Measurements from ENCODE around the gene ATG16L2.
"Not testable (repeated sequence)": the region's sequence is repeated elsewhere in the genome, so short reads cannot be mapped to it uniquely, and the experiment has no call there.

The ATG16L2 gene

GRCh38 chr11:72793425-72794367 lies 20.5 kb upstream of the ATG16L2 start, which contains the start of gene STARD10:
Gene STARD10 (minus strand): TSS chr11:72794047. CDS start chr11:72781181, 12,866 bp downstream.
- H3K4me3 ChIP-seq (ENCODE audit: low read depth, low read length) = peak within 1 kb of the TSS; percentile 80
- TF ChIP-seq, protein P1, sequence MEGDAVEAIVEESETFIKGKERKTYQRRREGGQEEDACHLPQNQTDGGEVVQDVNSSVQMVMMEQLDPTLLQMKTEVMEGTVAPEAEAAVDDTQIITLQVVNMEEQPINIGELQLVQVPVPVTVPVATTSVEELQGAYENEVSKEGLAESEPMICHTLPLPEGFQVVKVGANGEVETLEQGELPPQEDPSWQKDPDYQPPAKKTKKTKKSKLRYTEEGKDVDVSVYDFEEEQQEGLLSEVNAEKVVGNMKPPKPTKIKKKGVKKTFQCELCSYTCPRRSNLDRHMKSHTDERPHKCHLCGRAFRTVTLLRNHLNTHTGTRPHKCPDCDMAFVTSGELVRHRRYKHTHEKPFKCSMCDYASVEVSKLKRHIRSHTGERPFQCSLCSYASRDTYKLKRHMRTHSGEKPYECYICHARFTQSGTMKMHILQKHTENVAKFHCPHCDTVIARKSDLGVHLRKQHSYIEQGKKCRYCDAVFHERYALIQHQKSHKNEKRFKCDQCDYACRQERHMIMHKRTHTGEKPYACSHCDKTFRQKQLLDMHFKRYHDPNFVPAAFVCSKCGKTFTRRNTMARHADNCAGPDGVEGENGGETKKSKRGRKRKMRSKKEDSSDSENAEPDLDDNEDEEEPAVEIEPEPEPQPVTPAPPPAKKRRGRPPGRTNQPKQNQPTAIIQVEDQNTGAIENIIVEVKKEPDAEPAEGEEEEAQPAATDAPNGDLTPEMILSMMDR (conservative IDR thresholded peaks at IDR 0.05; ENCODE audit: low read depth, low read length) = peak; percentile 89
- DNase-seq (ENCODE audit: low read depth) = peak; percentile 97

GRCh38 chr11:72798361-72798760 lies 15.8 kb upstream of the ATG16L2 start:
- H3K4me3 ChIP-seq (ENCODE audit: low read depth, low read length) = no peak overlapping the region
- DNase-seq (ENCODE audit: low read depth) = no peak
- TF ChIP-seq, protein P1 (conservative IDR thresholded peaks at IDR 0.05; ENCODE audit: low read depth, low read length) = no peak

GRCh38 chr11:72799441-72799840 lies 14.8 kb upstream of the ATG16L2 start:
- H3K4me3 ChIP-seq (ENCODE audit: low read depth, low read length) = no peak overlapping the region
- peak; percentile 47 for DNase-seq (ENCODE audit: low read depth)
- TF ChIP-seq, protein P1 (conservative IDR thresholded peaks at IDR 0.05; ENCODE audit: low read depth, low read length) = no peak

- TF ChIP-seq, protein P1 (conservative IDR thresholded peaks at IDR 0.05; ENCODE audit: low read depth, low read length) = no peak
- no peak overlapping the region for H3K4me3 ChIP-seq (ENCODE audit: low read depth, low read length)
- no peak for DNase-seq (ENCODE audit: low read depth)
These were observed 11.4 kb upstream of the ATG16L2 start for GRCh38 chr11:72802822-72803221.

DNA sequence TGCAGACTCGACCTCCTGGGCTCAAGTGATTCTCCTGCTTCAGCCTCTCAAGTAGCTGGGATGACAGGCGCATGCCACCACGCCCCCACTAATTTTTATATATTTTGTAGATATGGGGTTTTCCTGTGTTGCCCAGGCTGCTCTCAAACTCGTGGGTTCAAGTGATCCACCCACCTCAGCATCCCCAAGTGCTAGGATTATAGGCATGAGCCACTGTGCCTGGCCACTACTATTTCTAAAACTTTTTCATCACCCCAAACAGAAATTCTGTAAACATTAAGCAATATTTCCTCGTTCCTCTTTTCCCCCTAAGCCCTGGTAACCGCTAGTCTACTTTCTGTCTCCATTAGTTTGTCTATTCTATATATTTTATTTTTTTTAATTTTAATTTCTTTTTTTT lies 9.0 kb upstream of the ATG16L2 start:
- no peak for DNase-seq (ENCODE audit: low read depth)
- no peak overlapping the region for H3K4me3 ChIP-seq (ENCODE audit: low read depth, low read length)
- TF ChIP-seq, protein P1 (conservative IDR thresholded peaks at IDR 0.05; ENCODE audit: low read depth, low read length) = no peak

DNA sequence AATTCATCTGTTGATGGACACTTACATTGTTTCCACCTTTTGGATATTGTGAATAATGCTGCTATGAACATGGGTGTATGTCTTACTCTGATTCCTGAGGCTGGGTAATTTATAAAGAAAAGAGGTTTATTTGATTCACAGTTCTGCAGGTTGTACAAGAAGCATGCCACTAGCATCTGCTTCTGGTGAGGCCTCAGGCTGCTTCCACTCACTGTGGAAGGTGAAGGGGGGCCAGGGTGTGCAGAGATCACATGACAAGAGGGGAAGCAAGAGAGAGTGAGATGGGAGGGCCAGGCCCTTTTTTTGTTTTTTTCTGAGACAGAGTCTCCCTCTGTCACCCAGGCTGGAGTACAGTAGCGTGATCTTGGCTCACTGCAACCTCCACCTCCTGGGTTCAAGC lies 7.8 kb upstream of the ATG16L2 start:
- not testable (repeated sequence) for H3K4me3 ChIP-seq (ENCODE audit: low read depth, low read length); DNase-seq (ENCODE audit: low read depth)

DNA sequence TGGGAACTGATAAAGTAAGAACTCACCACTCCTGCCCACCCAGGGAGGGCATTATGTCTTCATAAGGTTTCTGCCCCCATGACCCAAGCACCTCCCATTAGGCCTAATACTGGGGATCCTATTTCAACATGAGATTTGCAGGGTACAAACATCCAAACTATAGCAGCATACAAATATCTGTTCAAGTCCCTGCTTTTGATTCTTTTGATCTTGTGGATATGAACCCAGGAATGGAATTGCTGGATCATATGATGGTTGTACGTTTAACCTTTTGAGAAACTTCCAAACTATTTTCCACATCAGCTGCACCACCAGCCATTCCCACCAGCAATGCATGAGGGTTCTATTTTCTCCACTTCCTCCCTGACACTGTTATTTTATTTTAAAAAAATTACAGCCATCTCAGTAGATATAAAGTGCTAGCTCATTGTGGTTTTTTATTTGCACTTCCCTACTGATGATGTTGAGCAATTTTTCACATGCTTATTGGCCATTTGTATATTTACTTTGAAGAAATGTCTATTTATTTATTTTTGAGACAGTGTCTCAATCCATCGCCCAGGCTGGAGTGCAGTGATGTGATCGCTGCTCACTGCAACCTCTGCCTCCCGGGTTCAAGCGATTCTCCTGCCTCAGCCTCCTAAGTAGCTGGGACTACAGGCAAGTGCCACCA lies 7.1 kb upstream of the ATG16L2 start:
- TF ChIP-seq, protein P1 (conservative IDR thresholded peaks at IDR 0.05; ENCODE audit: low read depth, low read length) = no peak
- no peak overlapping the region for H3K4me3 ChIP-seq (ENCODE audit: low read depth, low read length)
- peak; percentile 79 for DNase-seq (ENCODE audit: low read depth)
